ENCODE data around the gene ZC3H12C.

GRCh38 chr11:110165039-110165925, 72.1 kb downstream of the ZC3H12C start:
- no peak for TF ChIP-seq CTCF (IDR thresholded peaks at IDR 0.05)
- no peak for TF ChIP-seq POLR2A (IDR thresholded peaks at IDR 0.05)

Data from ovary (tissue), 3 donors.